Measurements from ENCODE around the gene MCM5.

MCM5 gene

GRCh38 chr22:35404176-35404575 lies 4.2 kb downstream of the MCM5 start:
- no peak for DNase-seq

DNA sequence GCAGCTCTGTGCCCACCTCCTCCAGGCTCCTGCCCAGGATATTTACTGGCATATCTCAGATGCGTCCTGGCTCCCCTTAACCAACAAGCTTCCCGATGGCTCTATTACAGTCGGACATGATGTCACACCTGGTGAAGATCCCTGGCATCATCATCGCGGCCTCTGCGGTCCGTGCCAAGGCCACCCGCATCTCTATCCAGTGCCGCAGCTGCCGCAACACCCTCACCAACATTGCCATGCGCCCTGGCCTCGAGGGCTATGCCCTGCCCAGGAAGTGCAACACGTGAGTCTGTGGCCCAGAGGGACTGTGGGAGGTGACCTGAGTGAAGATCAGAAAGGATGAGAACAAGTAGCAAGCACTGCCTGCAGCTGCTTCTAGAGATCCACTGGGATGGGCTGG lies 6.5 kb downstream of the MCM5 start:
- no peak for DNase-seq

GRCh38 chr22:35407362-35407761 lies 7.4 kb downstream of the MCM5 start:
- no peak for DNase-seq

DNA sequence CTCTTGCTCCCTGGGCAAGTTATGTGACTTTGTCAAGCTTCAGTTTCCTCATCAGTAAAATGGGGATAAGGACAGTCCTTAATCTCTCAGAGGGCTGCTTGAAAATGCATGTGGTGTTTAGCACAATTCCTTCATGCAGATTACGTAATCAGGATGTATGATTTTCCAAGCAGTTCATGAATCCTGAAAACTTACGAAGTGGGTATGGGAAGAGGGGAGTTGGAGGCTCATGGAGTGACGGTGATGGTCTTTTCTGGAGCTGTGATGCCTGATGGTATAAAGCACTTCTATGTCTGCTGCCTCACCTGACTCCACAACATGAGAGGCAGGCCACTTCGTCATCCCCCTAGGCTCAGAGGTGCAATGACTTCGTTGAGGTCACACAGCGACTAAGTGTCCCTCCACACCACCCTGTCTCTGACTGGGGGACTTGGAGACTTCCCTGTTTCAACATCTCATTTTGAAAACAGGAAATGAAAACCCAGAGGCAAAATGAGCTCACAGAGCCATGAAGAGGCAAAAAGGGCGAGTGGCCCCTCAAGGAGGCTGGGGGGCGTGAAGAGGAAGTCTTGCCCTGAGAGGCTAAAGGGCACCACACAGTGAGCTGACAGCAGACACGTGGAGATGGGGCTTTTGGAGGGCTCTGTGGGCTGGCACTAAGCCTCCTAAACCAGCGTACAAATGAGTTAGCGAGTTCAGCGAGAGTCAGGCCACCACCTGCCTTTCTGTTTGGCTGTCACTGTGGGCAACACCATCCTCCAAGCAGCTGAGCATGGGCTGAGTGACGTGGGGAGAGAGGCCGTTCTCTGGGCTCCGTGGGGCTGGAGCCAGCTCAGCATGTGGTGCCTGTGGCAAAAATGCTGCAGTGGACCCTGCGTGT lies 10.1 kb downstream of the MCM5 start:
- DNase-seq = peak; percentile 55

DNA sequence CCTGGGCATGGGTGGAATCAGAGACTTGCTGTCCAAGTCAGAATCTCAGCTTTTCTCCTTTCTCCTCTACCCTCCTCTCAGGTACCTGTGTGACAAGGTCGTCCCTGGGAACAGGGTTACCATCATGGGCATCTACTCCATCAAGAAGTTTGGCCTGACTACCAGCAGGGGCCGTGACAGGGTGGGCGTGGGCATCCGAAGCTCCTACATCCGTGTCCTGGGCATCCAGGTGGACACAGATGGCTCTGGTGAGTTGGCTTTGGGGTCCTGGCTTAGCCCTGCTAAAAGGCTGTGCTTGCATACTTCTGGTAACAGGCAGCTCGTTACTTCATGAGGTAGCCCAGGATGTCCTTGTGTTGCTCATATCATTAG lies 10.7 kb downstream of the MCM5 start:
- no peak for DNase-seq

DNA sequence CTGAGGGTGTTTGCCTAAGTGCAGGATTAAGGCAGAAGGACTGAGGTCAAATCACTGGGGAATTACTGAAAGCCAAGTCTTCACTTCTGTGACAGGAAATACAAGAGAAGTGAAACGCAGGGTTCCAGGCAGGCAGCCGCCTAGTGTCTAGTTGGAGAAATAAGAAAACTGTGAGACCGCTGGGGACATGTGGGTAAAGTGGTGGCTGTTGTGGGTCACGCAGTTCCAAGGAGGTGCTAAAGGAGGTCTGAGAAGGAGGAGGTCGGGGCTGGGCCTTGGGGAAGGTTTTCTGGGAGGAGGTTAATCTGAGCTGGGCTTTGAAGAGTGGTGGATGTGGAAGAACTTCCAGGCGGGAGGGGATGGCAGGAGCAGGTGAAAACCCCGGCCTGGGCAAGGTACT lies 11.2 kb downstream of the MCM5 start:
- no peak for DNase-seq

DNA sequence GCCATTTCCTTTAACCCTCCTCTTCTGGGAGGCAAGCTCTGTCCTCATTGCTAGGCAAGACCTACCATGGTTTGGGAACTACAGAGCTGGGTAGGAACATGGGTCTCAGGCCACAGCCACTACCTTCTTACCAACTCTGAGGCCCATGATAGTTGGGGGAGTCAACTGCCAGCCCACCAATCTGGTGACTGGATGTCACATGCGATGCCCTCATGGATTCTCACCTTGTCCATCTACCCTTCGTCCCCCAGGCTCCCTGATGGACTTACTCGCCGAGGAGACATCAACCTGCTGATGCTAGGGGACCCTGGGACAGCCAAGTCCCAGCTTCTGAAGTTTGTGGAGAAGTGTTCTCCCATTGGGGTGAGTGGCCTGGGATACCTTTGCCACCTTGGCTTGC lies 13.7 kb downstream of the MCM5 start:
- DNase-seq = no peak

DNA sequence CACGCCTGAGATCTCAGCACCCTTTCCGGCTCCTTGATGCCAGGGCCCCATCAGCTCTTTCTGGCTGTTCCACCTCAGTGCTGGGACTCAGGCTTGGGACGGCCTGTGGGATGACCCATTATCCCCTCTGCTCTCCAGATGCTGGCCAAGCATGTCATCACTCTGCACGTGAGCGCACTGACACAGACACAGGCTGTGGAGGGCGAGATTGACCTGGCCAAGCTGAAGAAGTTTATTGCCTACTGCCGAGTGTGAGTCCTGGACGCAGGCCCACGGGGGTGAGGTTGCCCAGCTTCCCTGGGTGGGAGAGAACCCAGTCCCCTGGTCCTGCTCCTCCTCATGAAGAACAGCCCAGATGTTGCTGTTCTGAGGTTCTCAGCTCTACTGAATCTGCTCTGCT lies 17.7 kb downstream of the MCM5 start:
- DNase-seq = no peak

DNA sequence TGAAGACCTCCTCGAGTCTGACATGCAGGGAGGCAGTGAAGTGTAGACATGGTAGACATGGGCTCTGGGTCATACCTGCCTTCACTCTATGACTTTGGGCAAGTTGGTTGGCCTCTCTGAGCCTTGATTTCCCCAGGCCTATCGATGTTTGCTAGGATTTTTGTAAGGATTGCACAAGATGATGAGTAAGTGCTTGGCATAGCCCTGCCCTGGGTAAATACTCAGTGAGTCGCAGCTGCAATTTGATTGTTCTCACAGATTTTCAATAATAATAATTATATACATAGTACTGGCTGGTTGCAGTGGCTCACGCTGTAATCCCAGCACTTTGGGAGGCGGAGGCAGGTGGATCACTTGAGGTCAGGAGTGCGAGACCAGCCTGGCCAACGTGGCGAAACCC lies 18.1 kb downstream of the MCM5 start:
- DNase-seq = no peak

DNA sequence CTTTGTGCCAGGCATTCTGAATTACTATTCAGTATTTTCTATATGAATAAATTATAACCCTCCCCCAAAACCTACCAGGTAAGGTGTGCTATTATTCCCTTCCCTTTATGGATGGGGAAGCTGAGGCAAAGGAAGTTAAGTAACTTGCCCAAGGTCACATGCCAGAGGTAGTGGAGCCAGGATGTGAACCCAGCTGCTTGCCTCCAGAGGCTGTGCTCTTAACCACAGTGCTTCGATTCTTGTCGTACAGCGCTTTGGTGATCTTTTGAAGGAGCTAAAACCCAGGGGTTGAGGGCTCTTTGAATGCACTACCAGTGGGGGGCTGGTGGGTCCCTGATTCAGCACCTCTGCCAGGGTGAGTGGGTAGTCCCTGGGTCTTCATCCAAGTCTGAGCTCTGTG lies 18.8 kb downstream of the MCM5 start:
- DNase-seq = no peak

GRCh38 chr22:35419756-35420155 lies 19.8 kb downstream of the MCM5 start:
- no peak for DNase-seq

DNA sequence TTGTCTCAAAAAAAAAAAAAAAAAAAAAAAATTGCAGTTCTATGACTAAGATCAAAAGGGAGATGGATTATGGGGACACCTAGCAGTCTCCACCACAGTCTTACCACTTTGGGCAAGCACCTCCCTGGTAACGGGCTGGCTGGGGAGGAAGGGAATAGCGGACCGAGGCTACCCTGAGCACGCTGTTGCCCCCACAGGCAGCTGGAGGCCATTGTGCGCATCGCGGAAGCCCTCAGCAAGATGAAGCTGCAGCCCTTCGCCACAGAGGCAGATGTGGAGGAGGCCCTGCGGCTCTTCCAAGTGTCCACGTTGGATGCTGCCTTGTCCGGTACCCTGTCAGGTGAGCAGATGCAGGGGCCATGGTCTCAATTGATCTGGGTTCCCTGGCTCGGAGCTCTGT lies 21.2 kb downstream of the MCM5 start:
- no peak for DNase-seq

- no peak for DNase-seq
Measured at GRCh38 chr22:35422145-35422544, 22.2 kb downstream of the MCM5 start.

- no peak for DNase-seq
Measured at GRCh38 chr22:35422936-35423335, 23.0 kb downstream of the MCM5 start.

DNA sequence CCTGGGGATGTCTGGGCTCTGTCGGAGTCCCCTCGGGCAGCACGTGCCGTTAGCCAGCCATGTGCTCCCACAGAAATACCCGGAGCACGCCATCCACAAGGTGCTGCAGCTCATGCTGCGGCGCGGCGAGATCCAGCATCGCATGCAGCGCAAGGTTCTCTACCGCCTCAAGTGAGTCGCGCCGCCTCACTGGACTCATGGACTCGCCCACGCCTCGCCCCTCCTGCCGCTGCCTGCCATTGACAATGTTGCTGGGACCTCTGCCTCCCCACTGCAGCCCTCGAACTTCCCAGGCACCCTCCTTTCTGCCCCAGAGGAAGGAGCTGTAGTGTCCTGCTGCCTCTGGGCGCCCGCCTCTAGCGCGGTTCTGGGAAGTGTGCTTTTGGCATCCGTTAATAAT lies 24.1 kb downstream of the MCM5 start:
- DNase-seq = no peak

- DNase-seq = no peak
Measured at GRCh38 chr22:35424761-35425160, 24.8 kb downstream of the MCM5 start.

- DNase-seq = no peak
Measured at GRCh38 chr22:35425546-35425945, 25.6 kb downstream of the MCM5 start.

- DNase-seq = no peak
Measured at GRCh38 chr22:35425971-35426800, 26.2 kb downstream of the MCM5 start.

GRCh38 chr22:35426801-35427140 lies 26.8 kb downstream of the MCM5 start:
- no peak for DNase-seq

DNA sequence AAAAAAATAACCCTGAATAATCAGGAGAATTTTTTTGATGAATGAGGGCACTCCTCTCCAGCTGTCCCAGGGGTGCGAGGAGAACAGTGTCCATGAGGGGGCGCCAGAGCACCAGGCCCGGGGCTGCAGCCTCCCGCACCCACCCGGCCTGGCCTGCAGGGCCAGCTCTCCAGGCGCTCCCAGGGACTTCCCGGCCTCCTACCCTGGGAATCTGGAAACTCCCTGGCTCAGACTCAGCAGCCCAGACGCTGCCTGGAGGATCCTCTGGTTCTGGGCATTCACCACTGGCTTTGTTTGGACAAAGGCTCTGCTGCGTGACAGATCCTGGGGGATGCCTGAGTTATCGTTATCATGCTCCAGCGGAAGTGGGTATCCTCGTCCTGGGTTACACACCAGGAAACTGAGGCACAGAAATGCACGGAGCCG lies 31.0 kb downstream of the MCM5 start:
- DNase-seq = peak; percentile 90

- no peak for DNase-seq
Measured at GRCh38 chr22:35431483-35432227, 31.7 kb downstream of the MCM5 start.

DNA sequence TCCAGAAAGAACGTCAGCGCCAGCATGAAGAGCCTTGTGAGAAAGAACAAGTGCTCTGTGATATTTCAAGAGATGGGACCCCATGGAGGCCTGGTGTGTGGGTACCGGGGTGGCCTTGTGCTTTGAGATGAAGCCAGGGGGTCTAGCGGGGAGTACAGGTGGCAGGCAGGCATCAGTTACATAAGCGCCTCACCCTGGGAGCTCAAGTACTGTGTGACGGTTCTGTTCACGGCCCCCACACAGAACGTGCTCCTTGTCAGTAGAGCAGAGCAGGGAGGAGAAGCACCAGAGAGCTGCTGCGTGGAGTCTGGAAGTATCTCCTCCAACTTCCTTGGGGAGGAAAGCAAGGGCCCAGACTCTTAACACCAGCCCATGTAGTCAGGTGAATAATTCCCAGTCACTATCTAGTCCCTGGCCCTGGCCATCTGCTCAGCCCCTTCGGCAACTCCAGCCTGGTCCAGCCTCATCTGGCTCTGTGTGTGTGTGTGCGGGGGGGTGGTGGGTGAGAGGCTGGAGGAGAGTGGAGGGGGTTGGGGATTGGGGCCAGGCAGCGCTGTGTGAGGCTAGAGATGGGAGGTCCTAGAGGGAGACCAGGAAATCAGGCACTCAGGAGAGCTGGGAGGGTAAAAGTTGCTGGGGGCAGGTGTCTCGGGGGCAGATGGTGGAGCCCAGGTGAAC lies 32.4 kb downstream of the MCM5 start:
- DNase-seq = no peak
